PC-3 (cell line): ENCODE data around the gene FGF1.

Experiments used
- CTCF ChIP-seq: fragments of 300-600 bp; sonication (generic); conservative IDR thresholded peaks from 2 replicates; pipeline ENCODE4 v1.5.1; 2017; ENCODE audit warnings: antibody characterized with exemption, low read depth, mild to moderate bottlenecking, low read length
- EZH2 ChIP-seq: fragments of 300-600 bp; sonication (generic); IDR thresholded peaks from one replicate; pipeline ENCODE4 v1.6.1; 2017; ENCODE audit warnings: antibody characterized with exemption, mild to moderate bottlenecking, low read length; ENCODE audit not compliant: unreplicated experiment
- EZH2phosphoT487 ChIP-seq: fragments of 300-600 bp; sonication (generic); IDR thresholded peaks from 2 replicates; pipeline ENCODE4 v1.6.1; 2018; ENCODE audit warnings: mild to moderate bottlenecking, antibody characterized with exemption, low read length, borderline replicate concordance

DNA sequence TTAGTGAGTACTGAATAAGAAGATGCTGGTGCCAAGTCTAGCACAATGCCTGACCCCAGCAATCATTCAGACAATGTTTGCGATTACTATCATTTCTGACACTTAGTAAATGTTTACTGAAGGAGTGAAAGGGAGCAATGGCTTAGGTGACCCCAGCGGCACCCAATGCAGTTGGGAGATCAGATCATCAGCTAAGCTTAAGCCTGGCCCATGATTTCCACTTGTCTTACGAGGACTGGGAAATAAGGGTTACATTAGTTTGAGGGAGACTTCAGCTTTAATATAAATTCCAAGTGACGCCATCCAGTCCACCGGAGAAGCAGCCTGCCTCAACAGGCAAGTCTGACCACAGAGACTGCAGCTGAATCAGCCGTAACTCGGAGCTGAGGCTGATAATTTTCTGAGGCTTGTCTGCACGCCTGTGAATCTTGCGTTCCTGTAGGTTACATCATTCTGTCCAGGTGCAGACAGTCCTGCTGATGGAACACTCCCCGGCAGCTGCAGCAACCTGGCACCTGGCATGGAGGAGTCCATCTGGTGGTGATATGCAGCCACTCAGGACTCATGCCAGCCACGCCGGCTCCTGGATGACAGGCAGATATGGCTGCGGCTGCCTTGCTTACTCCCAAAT lies 34.9 kb upstream of the FGF1 start:
- TF ChIP-seq CTCF: peak; percentile 23; the same call in 1 of the 2 replicates
- TF ChIP-seq EZH2: no peak
- no peak for TF ChIP-seq EZH2phosphoT487
